Right atrium auricular region (tissue), 2 donors: ENCODE data around the gene GAB2. TPM values are rescaled to one million over a fixed set of nuclear protein-coding genes. Genes with fewer than 3 reads are reported as not detected.

Experiments
- DNase-seq: peaks from one replicate; pipeline ENCODE4 v3.0.0-alpha.2; 2019; ENCODE audit warnings: low spot score
- H3K27ac ChIP-seq, 2 donors: fragments of 200-600 bp; sonication (generic); 1 replicate in 1 of 2; 2 replicates in 1 of 2; pipeline ENCODE4 v1.5.1; 2016 to 2019
- H3K27me3 ChIP-seq, 2 donors: fragments of 200-600 bp; sonication (generic); one replicate each; pipeline versions ENCODE4 v1.5.1 to v1.6.0; 2017 to 2019
- H3K36me3 ChIP-seq: fragments of 200-600 bp; sonication (generic); one replicate; pipeline ENCODE4 v1.5.1; 2016
- H3K4me1 ChIP-seq, 2 donors: fragments of 200-600 bp; sonication (generic); one replicate each; pipeline versions ENCODE4 v1.5.1 to v1.6.0; 2017 to 2019
- H3K4me3 ChIP-seq, 2 donors: fragments of 200-600 bp; sonication (generic); 1 replicate in 1 of 2; 2 replicates in 1 of 2; pipeline ENCODE4 v1.5.1; 2017 to 2019; ENCODE audit warnings: mild to moderate bottlenecking in 1 of 2, moderate library complexity in 1 of 2
- H3K9me3 ChIP-seq, 2 donors: fragments of 200-600 bp; sonication (generic); one replicate each; pipeline ENCODE4 v1.5.1; 2019
- total RNA-seq, 2 donors: library from RNA; depleted of rRNA; stranded (reverse); fragments of >200 nt; gene quantifications; one replicate each; pipeline ENCODE4 v1.1.0, GENCODE V29; 2016
- TF ChIP-seq, protein P1 (sequence below), 2 donors: fragments of 200-600 bp; sonication (generic); IDR thresholded peaks; one replicate each; pipeline ENCODE4 v1.5.1; 2019; ENCODE audit warnings: antibody characterized with exemption in 2 of 2

The GAB2 gene
- total RNA-seq, 2 donors from 2014 or later, result 22.0 to 33.7 TPM

DNA sequence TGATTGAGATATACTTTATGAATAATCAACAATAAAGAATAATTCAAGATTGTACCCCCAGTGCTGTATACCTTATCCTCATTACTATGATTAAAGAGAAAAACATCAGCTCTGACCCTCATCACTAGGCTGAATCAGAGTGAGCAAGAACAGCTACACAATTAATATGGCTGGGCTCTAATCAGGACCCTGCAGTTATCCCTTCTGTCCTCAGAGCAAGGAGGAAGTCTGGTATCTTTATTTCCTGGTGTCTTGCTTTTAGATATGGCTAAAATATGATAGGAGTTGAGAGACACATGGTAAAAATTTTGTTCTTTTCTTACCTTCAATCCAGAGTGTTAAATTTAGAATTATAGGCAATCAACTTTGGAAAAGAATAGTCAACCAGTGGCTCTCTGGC, 28.6 kb upstream of the GAB2 start:
- TF ChIP-seq, protein P1, sequence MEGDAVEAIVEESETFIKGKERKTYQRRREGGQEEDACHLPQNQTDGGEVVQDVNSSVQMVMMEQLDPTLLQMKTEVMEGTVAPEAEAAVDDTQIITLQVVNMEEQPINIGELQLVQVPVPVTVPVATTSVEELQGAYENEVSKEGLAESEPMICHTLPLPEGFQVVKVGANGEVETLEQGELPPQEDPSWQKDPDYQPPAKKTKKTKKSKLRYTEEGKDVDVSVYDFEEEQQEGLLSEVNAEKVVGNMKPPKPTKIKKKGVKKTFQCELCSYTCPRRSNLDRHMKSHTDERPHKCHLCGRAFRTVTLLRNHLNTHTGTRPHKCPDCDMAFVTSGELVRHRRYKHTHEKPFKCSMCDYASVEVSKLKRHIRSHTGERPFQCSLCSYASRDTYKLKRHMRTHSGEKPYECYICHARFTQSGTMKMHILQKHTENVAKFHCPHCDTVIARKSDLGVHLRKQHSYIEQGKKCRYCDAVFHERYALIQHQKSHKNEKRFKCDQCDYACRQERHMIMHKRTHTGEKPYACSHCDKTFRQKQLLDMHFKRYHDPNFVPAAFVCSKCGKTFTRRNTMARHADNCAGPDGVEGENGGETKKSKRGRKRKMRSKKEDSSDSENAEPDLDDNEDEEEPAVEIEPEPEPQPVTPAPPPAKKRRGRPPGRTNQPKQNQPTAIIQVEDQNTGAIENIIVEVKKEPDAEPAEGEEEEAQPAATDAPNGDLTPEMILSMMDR (IDR thresholded peaks at IDR 0.05), result no peak
- Histone ChIP-seq H3K4me1 (no peaks in the 10 kb centered on the region), H3K36me3 (no peaks in the 10 kb centered on the region), H3K9me3 (no peaks in the 10 kb centered on the region), H3K27ac (no peak overlapping the region), H3K27me3 (no peaks in the 10 kb centered on the region), H3K4me3 (no peak overlapping the region)
- DNase-seq, result no peak

DNA sequence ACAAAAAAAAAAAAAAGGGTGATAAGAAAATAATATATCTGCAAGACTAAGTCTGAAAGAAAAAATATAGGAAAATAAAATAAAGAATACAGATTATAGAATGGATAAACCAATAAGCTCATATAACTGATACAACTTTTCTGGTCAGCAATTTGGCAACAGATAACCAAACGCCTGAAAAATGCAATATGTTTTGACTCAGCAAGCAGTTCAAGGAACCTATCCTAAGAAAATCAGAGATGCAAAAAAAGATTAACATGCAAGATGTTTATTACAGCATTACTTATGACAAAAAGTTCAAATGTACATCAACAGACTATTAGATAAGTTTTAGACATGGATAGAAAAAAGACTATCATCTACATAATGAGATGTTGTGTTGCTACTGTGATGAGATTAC, 27.1 kb upstream of the GAB2 start:
- no peak overlapping the region for H3K4me3 ChIP-seq
- DNase-seq, result no peak
- H3K36me3 ChIP-seq, result no peaks in the 10 kb centered on the region
- H3K9me3 ChIP-seq, result no peaks in the 10 kb centered on the region
- TF ChIP-seq, protein P1 (IDR thresholded peaks at IDR 0.05), result no peak
- H3K27me3 ChIP-seq, result no peaks in the 10 kb centered on the region
- no peak overlapping the region for H3K27ac ChIP-seq
- H3K4me1 ChIP-seq, result no peaks in the 10 kb centered on the region

DNA sequence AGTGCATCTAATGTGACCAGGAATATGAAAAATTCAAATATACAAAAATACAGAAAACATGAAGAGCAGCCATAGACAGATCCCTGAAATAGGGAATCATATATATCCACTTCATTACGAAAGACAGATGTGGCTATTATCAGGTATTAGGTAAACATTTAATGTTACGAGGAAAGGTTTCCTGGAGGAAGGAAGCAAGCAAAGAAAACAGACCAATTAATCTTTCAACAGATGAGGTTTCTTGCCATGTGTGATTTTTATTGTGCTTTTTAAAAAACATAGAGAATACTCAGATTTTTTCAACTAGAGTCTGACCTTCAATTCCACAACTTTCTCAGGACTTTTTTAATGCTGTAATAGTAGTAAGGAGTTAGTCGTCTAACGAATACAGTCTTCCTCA, 24.3 kb upstream of the GAB2 start:
- H3K9me3 ChIP-seq, result no peaks in the 10 kb centered on the region
- H3K27me3 ChIP-seq, result no peaks in the 10 kb centered on the region
- DNase-seq, result no peak
- H3K4me1 ChIP-seq, result no peaks in the 10 kb centered on the region
- no peak overlapping the region for H3K27ac ChIP-seq
- H3K4me3 ChIP-seq, result no peak overlapping the region
- TF ChIP-seq, protein P1 (IDR thresholded peaks at IDR 0.05), result no peak
- no peaks in the 10 kb centered on the region for H3K36me3 ChIP-seq

DNA sequence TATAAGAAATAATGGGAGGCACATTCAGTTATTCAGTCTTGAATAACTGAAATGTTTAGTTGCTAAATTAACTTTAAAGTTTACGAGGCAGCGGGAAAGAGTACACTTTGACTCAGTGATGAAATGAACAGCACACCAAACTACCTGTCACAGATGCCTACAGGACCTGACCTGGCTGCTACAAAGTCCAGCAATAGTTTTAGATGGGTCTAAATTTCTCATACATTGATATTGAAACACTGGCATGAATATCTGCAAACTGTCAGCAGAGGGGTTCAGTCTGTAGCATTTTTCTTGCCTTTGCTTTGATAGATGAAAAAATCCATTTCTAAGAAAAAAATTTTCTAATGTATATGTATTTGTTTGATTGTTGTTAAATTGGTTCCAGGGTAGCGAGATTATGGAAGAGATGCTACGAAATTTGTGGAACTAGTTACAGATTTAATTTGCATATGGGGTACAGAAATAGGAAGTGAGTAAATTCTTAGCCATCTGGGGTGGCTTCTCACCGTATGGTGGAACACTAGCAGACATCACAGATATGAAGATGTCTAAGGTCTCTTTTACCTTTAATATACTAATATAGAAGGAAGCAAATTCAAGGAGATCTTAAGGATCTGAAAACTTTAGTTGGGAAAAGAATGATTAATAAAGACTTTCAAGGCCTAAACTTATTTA, 20.8 kb upstream of the GAB2 start:
- Histone ChIP-seq H3K4me3 (no peak overlapping the region), H3K9me3 (no peaks in the 10 kb centered on the region), H3K27me3 (no peaks in the 10 kb centered on the region), H3K4me1 (no peaks in the 10 kb centered on the region), H3K36me3 (no peaks in the 10 kb centered on the region), H3K27ac (no peak overlapping the region)
- TF ChIP-seq, protein P1 (IDR thresholded peaks at IDR 0.05), result no peak
- no peak for DNase-seq

DNA sequence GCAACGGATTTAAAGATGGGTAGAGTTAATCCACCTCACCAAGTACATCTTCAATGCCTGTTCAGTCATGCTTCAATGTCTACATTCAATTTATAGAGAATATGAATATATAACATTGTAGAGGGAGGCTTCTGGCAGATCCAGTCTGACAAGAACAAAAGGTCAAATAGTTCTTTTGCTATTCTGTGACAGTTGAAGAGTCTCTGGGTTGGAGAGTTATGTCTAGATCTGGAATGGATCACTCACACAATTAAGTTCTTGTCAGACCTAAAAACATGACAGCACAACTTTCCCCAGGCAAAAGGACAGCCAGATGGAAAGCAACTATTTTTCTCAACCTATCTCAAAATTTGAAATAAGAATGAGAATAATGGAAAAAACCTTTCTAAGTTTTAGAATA, 15.3 kb upstream of the GAB2 start:
- no peak for DNase-seq
- Histone ChIP-seq H3K36me3 (no peaks in the 10 kb centered on the region), H3K4me3 (no peak overlapping the region), H3K27ac (peak overlapping the region in 1 of 2 donors; percentile 55), H3K27me3 (no peaks in the 10 kb centered on the region), H3K4me1 (no peaks in the 10 kb centered on the region), H3K9me3 (no peaks in the 10 kb centered on the region)
- TF ChIP-seq, protein P1 (IDR thresholded peaks at IDR 0.05), result no peak

DNA sequence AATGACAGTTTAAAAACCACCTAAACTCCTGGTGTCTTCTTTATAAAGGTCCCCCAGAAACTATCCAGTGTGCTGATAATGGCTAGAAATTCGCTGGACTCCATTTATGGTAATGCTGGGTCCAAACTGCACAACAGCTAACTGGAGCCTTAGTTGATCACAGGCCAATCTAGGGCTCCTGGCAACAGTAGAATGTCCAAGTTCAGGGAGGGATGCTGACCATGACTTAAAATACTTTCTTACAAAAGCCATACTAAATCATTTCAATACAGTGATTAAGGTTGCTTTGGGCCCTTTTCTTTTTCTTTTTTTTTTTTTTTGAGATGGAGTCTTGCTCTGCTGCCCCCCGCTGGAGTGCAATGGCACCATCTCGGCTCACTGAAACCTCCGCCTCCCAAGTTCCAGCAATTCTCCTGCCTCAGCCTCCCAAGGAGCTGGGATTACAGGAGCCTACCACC, 14.5 kb upstream of the GAB2 start:
- Histone ChIP-seq H3K27me3 (no peaks in the 10 kb centered on the region), H3K36me3 (no peaks in the 10 kb centered on the region), H3K27ac (no peak overlapping the region), H3K4me3 (no peak overlapping the region), H3K4me1 (no peaks in the 10 kb centered on the region), H3K9me3 (no peaks in the 10 kb centered on the region)
- DNase-seq, result no peak
- TF ChIP-seq, protein P1 (IDR thresholded peaks at IDR 0.05), result peak; percentile 12 to 65
